Heart left ventricle (tissue), 13 donors: Measurements from ENCODE around the gene XPOT.

ENCODE experiments used
- CTCF ChIP-seq, 12 donors: fragments of 200-600 bp; sonication (generic) in 4 of 12; IDR thresholded peaks; one replicate each; pipeline versions ENCODE4 v1.5.0 to v1.8.0; 2018 to 2022; ENCODE audit warnings: antibody characterized with exemption in 12 of 12, mild to moderate bottlenecking in 5 of 12
- POLR2A ChIP-seq, 2 donors: fragments of 450-650 bp; IDR thresholded peaks; one replicate each; pipeline ENCODE4 v1.6.1; 2017; ENCODE audit warnings: antibody characterized with exemption in 2 of 2, mild to moderate bottlenecking in 2 of 2, moderate library complexity in 2 of 2
- donor health status: ischemic (EF 13 %, LVEDD 7.1; RV severe dilation, severe dysfunction).
- donor health status: DM: no; HTN: yes; CAD: no.
- donor health status: DM: no; HTN: no; CAD: no.
- donor health status: ischemic (EF 25% LVEDD 6.9; RV normal size, moderate dysfunction).
- donor health status: ischemic (EF 25% LVEDD 5.7; RV mildly dilated, moderate dysfunction).
- donor health status: ischemic (EF 35%, LVEDD 5.7; RV mildly dilated, moderate dysfunction).
- donor health status: nonischemic (EF 11% LVEDD 7.7; RV severe dilation, severe dysfunction).
- donor health status: DM: yes; HTN: yes; CAD: no.
- donor health status: PGD.
- donor health status: ischemic (EF 29% LVEDD 5.4; RV normal size, mild dysfunction).
- donor health status: nonischemic (EF 23%, LVEDD 6.1; RV moderate dilation, normal function).

GRCh38 chr12:64402181-64402580 lies 2.0 kb upstream of the XPOT start:
- TF ChIP-seq CTCF (IDR thresholded peaks at IDR 0.05) (no peak), POLR2A (IDR thresholded peaks at IDR 0.05) (no peak)
